Measurements from ENCODE around the gene GPR35. TPM values are rescaled to one million over a fixed set of nuclear protein-coding genes. Genes with fewer than 3 reads are reported as not detected.

Gene GPR35
- total RNA-seq, 1 experiment from 2014 or later: 4.2 TPM

DNA sequence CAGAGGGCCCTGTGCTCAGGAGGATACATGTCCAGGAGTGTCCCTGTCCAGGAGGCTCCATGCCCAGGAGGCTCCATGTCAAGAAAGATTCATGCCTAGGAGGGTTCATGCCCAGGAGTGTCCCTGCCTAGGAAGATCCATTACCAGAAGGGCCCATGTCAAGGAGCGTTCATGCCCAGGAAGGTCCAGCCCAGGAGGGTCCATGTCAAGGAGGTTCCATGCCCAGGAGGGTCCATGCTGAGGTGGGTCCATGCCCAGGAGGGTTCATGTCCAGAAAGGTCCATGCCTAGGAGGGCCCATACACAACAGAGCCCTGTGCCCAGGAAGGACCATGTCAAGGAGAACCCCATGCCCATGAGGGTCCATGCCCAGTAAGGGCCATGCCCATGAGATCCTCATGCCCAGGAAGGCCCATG is 7.0 kb downstream of the GPR35 start:
- Histone ChIP-seq H3K9ac (ENCODE audit: low read length) (no peak overlapping the region), H3K9me2 (ENCODE audit: insufficient read depth) (no peaks in the 10 kb centered on the region), H3K4me2 (ENCODE audit: low read length) (no peak overlapping the region), H3K36me3 (ENCODE audit: control insufficient read depth in 1 of 2, insufficient read depth in 2 of 2, low read length in 2 of 2) (no peaks in the 10 kb centered on the region), H2AFZ (ENCODE audit: low read depth, low read length, poor library complexity, severe bottlenecking) (no peak overlapping the region), H4K20me1 (ENCODE audit: insufficient read depth) (no peaks in the 10 kb centered on the region), H3K4me1 (ENCODE audit: control insufficient read depth in 1 of 2, insufficient read depth in 2 of 2, low read length in 2 of 2) (no peaks in the 10 kb centered on the region), H3K27me3 (ENCODE audit: insufficient read depth, low read length) (no peaks in the 10 kb centered on the region), H3K4me3 (replicated peaks in 1 of 2; ENCODE audit: low read depth in 1 of 2, low read length in 2 of 2) (no peak overlapping the region), H3K79me2 (ENCODE audit: insufficient read depth, low read length) (no peaks in the 10 kb centered on the region), H3K9me3 (ENCODE audit: control insufficient read depth in 1 of 2, insufficient read depth in 1 of 2, low read depth in 1 of 2, low read length in 2 of 2) (peaks cover 5 to 6% of the 10 kb centered on the region in 2 experiments; a peak in 2 of 4 replicates), H3K27ac (ENCODE audit: low read depth, low read length) (no peak overlapping the region)
- TF ChIP-seq YY1 (IDR thresholded peaks at IDR 0.05; ENCODE audit: extremely low read depth, insufficient replicate concordance, low read depth, low read length) (no peak), POLR2AphosphoS5 (IDR thresholded peaks at IDR 0.05; ENCODE audit: low read depth, low read length) (no peak), ZNF274 (IDR thresholded peaks at IDR 0.05; ENCODE audit: low read depth, low read length) (no peak), TCF7L2 (IDR thresholded peaks at IDR 0.05; ENCODE audit: borderline replicate concordance, extremely low read depth, insufficient read depth, insufficient read length) (no peak)
- TF ChIP-seq, protein P1, sequence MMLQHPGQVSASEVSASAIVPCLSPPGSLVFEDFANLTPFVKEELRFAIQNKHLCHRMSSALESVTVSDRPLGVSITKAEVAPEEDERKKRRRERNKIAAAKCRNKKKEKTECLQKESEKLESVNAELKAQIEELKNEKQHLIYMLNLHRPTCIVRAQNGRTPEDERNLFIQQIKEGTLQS (IDR thresholded peaks at IDR 0.05): no peak
- RAD21 ChIA-PET (ENCODE audit: low non-redundant PET in 1 of 2, low total read pairs in 2 of 2, uncharacterized antibody in 2 of 2, unreplicated experiment in 2 of 2): no interaction called here
- CTCF ChIA-PET: no interaction called here
- POLR2A ChIA-PET: no interaction called here
- no TSS peak for BruUV-seq (replicated peaks)
- DNase-seq (ENCODE audit: low read depth, low spot score): no peak
- no peak for ATAC-seq
- intact Hi-C loops (cut with micrococcal nuclease): no loop called here

- DNase-seq (ENCODE audit: low read depth, low spot score): no peak
- Histone ChIP-seq H3K9me3 (ENCODE audit: control insufficient read depth in 1 of 2, insufficient read depth in 1 of 2, low read depth in 1 of 2, low read length in 2 of 2) (peaks cover 5 to 6% of the 10 kb centered on the region in 2 experiments; a peak in 2 of 4 replicates), H3K4me1 (ENCODE audit: control insufficient read depth in 1 of 2, insufficient read depth in 2 of 2, low read length in 2 of 2) (no peaks in the 10 kb centered on the region), H3K9me2 (ENCODE audit: insufficient read depth) (no peaks in the 10 kb centered on the region), H3K36me3 (ENCODE audit: control insufficient read depth in 1 of 2, insufficient read depth in 2 of 2, low read length in 2 of 2) (no peaks in the 10 kb centered on the region), H3K4me2 (ENCODE audit: low read length) (no peak overlapping the region), H3K79me2 (ENCODE audit: insufficient read depth, low read length) (no peaks in the 10 kb centered on the region), H3K4me3 (replicated peaks in 1 of 2; ENCODE audit: low read depth in 1 of 2, low read length in 2 of 2) (no peak overlapping the region), H4K20me1 (ENCODE audit: insufficient read depth) (no peaks in the 10 kb centered on the region), H3K9ac (ENCODE audit: low read length) (no peak overlapping the region), H3K27me3 (ENCODE audit: insufficient read depth, low read length) (peaks cover 10% of the 10 kb centered on the region; the same call in 1 of the 2 replicates), H3K27ac (ENCODE audit: low read depth, low read length) (no peak overlapping the region), H2AFZ (ENCODE audit: low read depth, low read length, poor library complexity, severe bottlenecking) (no peak overlapping the region)
- intact Hi-C loops (cut with micrococcal nuclease): no loop called here
- CTCF ChIA-PET: no interaction called here
- RAD21 ChIA-PET (ENCODE audit: low non-redundant PET in 1 of 2, low total read pairs in 2 of 2, uncharacterized antibody in 2 of 2, unreplicated experiment in 2 of 2): no interaction called here
- no peak for ATAC-seq
- no TSS peak for BruUV-seq (replicated peaks)
- POLR2A ChIA-PET: no interaction called here
- no peak for TF ChIP-seq CEBPB (IDR thresholded peaks at IDR 0.05; ENCODE audit: low read depth)
- no peak for TF ChIP-seq TCF7L2 (IDR thresholded peaks at IDR 0.05; ENCODE audit: borderline replicate concordance, extremely low read depth, insufficient read depth, insufficient read length)
- TF ChIP-seq SIN3A (IDR thresholded peaks at IDR 0.05; ENCODE audit: low read depth): no peak
- no peak for TF ChIP-seq EZH2phosphoT487 (IDR thresholded peaks at IDR 0.05; ENCODE audit: borderline replicate concordance)
- TF ChIP-seq SRF (IDR thresholded peaks at IDR 0.05; ENCODE audit: low read depth): no peak
- TF ChIP-seq SP1 (IDR thresholded peaks at IDR 0.05; ENCODE audit: low read depth): no peak
- no peak for TF ChIP-seq POLR2AphosphoS5 (IDR thresholded peaks at IDR 0.05; ENCODE audit: low read depth, low read length)
- no peak for TF ChIP-seq ZNF274 (IDR thresholded peaks at IDR 0.05; ENCODE audit: low read depth, low read length)
- no peak for TF ChIP-seq ZFX (IDR thresholded peaks at IDR 0.05)
- no peak for TF ChIP-seq EGR1 (IDR thresholded peaks at IDR 0.05; ENCODE audit: low read depth)
- TF ChIP-seq, protein P1 (IDR thresholded peaks at IDR 0.05): no peak
- TF ChIP-seq MAX (IDR thresholded peaks at IDR 0.05): no peak
- no peak for TF ChIP-seq YY1 (IDR thresholded peaks at IDR 0.05; ENCODE audit: extremely low read depth, insufficient replicate concordance, low read depth, low read length)
- TF ChIP-seq, protein P2, sequence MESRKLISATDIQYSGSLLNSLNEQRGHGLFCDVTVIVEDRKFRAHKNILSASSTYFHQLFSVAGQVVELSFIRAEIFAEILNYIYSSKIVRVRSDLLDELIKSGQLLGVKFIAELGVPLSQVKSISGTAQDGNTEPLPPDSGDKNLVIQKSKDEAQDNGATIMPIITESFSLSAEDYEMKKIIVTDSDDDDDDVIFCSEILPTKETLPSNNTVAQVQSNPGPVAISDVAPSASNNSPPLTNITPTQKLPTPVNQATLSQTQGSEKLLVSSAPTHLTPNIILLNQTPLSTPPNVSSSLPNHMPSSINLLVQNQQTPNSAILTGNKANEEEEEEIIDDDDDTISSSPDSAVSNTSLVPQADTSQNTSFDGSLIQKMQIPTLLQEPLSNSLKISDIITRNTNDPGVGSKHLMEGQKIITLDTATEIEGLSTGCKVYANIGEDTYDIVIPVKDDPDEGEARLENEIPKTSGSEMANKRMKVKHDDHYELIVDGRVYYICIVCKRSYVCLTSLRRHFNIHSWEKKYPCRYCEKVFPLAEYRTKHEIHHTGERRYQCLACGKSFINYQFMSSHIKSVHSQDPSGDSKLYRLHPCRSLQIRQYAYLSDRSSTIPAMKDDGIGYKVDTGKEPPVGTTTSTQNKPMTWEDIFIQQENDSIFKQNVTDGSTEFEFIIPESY (IDR thresholded peaks at IDR 0.05; ENCODE audit: extremely low read depth, insufficient replicate concordance, low read length): no peak
Measured at GRCh38 chr2:240635121-240635997, 10.1 kb downstream of the GPR35 start.

All from HCT116 (cell line).